Mesendoderm (in vitro differentiated cells): ENCODE data around the gene TRPV5.

Experiments used
- DNase-seq: peaks from one replicate; pipeline ENCODE4 v3.0.0; 2013
- H2AK5ac ChIP-seq: 2 replicates; pipeline ENCODE4 v1.6.1; 2013; ENCODE audit warnings: low read length, inconsistent platforms
- H2BK120ac ChIP-seq: 2 replicates; pipeline ENCODE4 v1.6.1; 2013; ENCODE audit warnings: low read depth, mild to moderate bottlenecking, low read length, moderate library complexity, mixed read lengths
- H2BK15ac ChIP-seq: replicated peaks from 2 replicates; pipeline ENCODE4 v1.6.1; 2013; ENCODE audit warnings: low read depth, mild to moderate bottlenecking, moderate library complexity
- H2BK5ac ChIP-seq: 2 replicates; pipeline ENCODE4 v1.6.1; 2013; ENCODE audit warnings: low read length, inconsistent platforms
- H3K18ac ChIP-seq: 2 replicates; pipeline ENCODE4 v1.6.1; 2013; ENCODE audit warnings: mild to moderate bottlenecking, low read length, mixed read lengths
- H3K23ac ChIP-seq: one replicate; pipeline ENCODE4 v1.6.1; 2013; ENCODE audit warnings: low read length
- H3K27ac ChIP-seq: 2 replicates; pipeline ENCODE4 v1.5.1; 2013; ENCODE audit warnings: low read depth, mild to moderate bottlenecking, inconsistent platforms, low read length, moderate library complexity
- H3K27me3 ChIP-seq: 2 replicates; pipeline ENCODE4 v1.6.1; 2013; ENCODE audit warnings: low read length, control low read depth, mild to moderate bottlenecking, inconsistent platforms; ENCODE audit not compliant: insufficient read depth, poor library complexity
- H3K36me3 ChIP-seq: 2 replicates; pipeline ENCODE4 v1.6.1; 2013; ENCODE audit warnings: low read length, inconsistent platforms; ENCODE audit not compliant: control insufficient read depth, insufficient read depth
- H3K4ac ChIP-seq: one replicate; pipeline ENCODE4 v1.6.1; 2013; ENCODE audit warnings: low read depth, mild to moderate bottlenecking, low read length, moderate library complexity
- H3K4me1 ChIP-seq: 2 replicates; pipeline ENCODE4 v1.6.1; 2013; ENCODE audit warnings: low read depth, low read length, inconsistent platforms; ENCODE audit not compliant: control insufficient read depth
- H3K4me2 ChIP-seq: 2 replicates; pipeline ENCODE4 v1.6.1; 2013; ENCODE audit warnings: low read length
- H3K4me3 ChIP-seq: 2 replicates; pipeline ENCODE4 v1.5.1; 2013; ENCODE audit warnings: mild to moderate bottlenecking, low read length
- H3K56ac ChIP-seq: one replicate; pipeline ENCODE4 v1.6.1; 2013; ENCODE audit warnings: low read length
- H3K79me1 ChIP-seq: 2 replicates; pipeline ENCODE4 v1.6.1; 2013; ENCODE audit warnings: low read length, inconsistent platforms
- H3K79me2 ChIP-seq: 2 replicates; pipeline ENCODE4 v1.6.1; 2013; ENCODE audit warnings: mild to moderate bottlenecking, low read length; ENCODE audit not compliant: control insufficient read depth, insufficient read depth
- H3K9ac ChIP-seq: 2 replicates; pipeline ENCODE4 v1.6.1; 2013; ENCODE audit warnings: low read length, inconsistent platforms
- H4K5ac ChIP-seq: one replicate; pipeline ENCODE4 v1.6.1; 2013; ENCODE audit warnings: low read length
- H4K8ac ChIP-seq: one replicate; pipeline ENCODE4 v1.6.1; 2013; ENCODE audit warnings: low read depth, mild to moderate bottlenecking, control low read depth, low read length, moderate library complexity
- WGBS: extraction: QIAGEN DNeasy Blood & Tissue Kit; methylation state at CpG from one replicate; pipeline ENCODE4 v1.1.7; 2013; ENCODE audit warnings: low lambda C conversion rate, missing lambda C conversion rate; ENCODE audit not compliant: insufficient coverage; ENCODE audit errors: extremely low coverage; 5-methylcytosine and 5-hydroxymethylcytosine counted together

The TRPV5 gene

GRCh38 chr7:142871260-142872105, 62.1 kb downstream of the TRPV5 start:
- H3K27me3 ChIP-seq: no peaks in the 10 kb centered on the region
- no peak overlapping the region for H3K56ac ChIP-seq
- H2BK120ac ChIP-seq: no peak overlapping the region
- H3K79me1 ChIP-seq: no peaks in the 10 kb centered on the region
- no peak overlapping the region for H3K23ac ChIP-seq
- H2BK15ac ChIP-seq: no peak overlapping the region
- H4K8ac ChIP-seq: no peak overlapping the region
- H3K18ac ChIP-seq: no peak overlapping the region
- no peak overlapping the region for H4K5ac ChIP-seq
- no peak overlapping the region for H3K9ac ChIP-seq
- no peak overlapping the region for H2BK5ac ChIP-seq
- no CpG with 5 or more reads among the region's 23 CpGs for WGBS
- no peak for DNase-seq
- no peak overlapping the region for H3K4me2 ChIP-seq
- H3K4ac ChIP-seq: no peak overlapping the region
- H3K27ac ChIP-seq: no peak overlapping the region
- H2AK5ac ChIP-seq: no peak overlapping the region
- no peaks in the 10 kb centered on the region for H3K36me3 ChIP-seq
- no peaks in the 10 kb centered on the region for H3K79me2 ChIP-seq
- H3K4me1 ChIP-seq: no peaks in the 10 kb centered on the region
- H3K4me3 ChIP-seq: no peak overlapping the region

DNA sequence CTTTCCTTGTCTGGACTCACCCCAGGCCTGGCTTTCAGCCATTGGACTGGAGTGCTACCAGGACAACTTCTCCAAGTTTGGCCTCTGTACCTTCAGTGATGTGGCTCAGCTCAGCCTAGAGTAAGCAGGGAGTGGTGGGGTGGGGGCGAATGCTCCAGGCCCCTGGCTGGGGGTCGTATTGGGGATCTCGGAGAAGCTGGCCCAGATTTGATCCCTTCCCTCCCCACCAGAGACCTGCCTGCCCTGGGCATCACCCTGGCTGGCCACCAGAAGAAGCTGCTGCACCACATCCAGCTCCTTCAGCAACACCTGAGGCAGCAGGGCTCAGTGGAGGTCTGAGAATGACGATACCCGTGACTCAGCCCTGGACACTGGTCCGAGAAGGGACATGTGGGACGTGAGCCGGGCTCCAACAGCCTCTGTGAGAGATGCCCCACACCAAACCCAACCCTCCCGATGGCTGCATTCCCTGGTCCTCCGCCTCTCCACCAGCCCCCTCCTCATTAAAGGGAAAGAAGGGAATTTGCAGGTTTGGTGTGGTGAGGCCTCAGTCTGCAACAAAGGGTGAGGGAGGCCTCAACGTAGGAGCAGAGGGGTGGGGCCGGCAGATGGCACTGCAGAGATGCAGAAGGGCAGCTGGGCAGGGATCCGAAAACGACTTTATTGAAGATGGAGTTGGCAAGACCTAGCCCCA, 62.8 kb downstream of the TRPV5 start:
- Histone ChIP-seq H3K79me2 (no peaks in the 10 kb centered on the region), H3K56ac (no peak overlapping the region), H3K18ac (no peak overlapping the region), H3K4me1 (no peaks in the 10 kb centered on the region), H3K4me3 (no peak overlapping the region), H3K27me3 (no peaks in the 10 kb centered on the region), H4K8ac (no peak overlapping the region), H3K4ac (no peak overlapping the region), H2BK120ac (no peak overlapping the region), H4K5ac (no peak overlapping the region), H3K4me2 (no peak overlapping the region), H3K36me3 (no peaks in the 10 kb centered on the region), H3K27ac (no peak overlapping the region), H2AK5ac (no peak overlapping the region), H3K79me1 (no peaks in the 10 kb centered on the region), H3K9ac (no peak overlapping the region), H2BK5ac (no peak overlapping the region), H2BK15ac (no peak overlapping the region), H3K23ac (no peak overlapping the region)
- no peak for DNase-seq
- no CpG with 5 or more reads among the region's 14 CpGs for WGBS

DNA sequence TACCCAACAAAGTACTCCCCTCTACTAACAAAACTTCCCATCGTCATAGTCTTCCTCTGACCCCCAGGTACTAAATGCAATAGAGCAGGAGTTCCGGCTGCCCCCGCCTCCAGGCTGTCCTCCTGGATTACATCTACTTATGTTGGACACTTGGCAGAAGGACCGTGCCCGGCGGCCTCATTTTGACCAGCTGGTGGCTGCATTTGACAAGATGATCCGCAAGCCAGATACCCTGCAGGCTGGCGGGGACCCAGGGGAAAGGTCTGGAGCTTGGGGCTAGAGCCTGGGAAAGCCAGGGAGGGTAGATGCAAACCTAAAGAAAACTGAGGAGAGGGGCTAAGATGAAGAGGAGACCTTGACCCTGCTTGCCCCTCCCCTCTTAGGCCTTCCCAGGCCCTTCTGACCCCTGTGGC, 63.4 kb downstream of the TRPV5 start:
- Histone ChIP-seq H3K27me3 (no peaks in the 10 kb centered on the region), H3K4me3 (no peak overlapping the region), H3K4me1 (no peaks in the 10 kb centered on the region), H2BK120ac (no peak overlapping the region), H2BK15ac (no peak overlapping the region), H3K79me1 (no peaks in the 10 kb centered on the region), H3K27ac (no peak overlapping the region), H3K4ac (no peak overlapping the region), H2AK5ac (no peak overlapping the region), H4K8ac (no peak overlapping the region), H3K23ac (no peak overlapping the region), H3K9ac (no peak overlapping the region), H2BK5ac (no peak overlapping the region), H3K18ac (no peak overlapping the region), H3K4me2 (no peak overlapping the region), H4K5ac (no peak overlapping the region), H3K79me2 (no peaks in the 10 kb centered on the region), H3K36me3 (no peaks in the 10 kb centered on the region), H3K56ac (no peak overlapping the region)
- no peak for DNase-seq
- no CpG with 5 or more reads among the region's 8 CpGs for WGBS

DNA sequence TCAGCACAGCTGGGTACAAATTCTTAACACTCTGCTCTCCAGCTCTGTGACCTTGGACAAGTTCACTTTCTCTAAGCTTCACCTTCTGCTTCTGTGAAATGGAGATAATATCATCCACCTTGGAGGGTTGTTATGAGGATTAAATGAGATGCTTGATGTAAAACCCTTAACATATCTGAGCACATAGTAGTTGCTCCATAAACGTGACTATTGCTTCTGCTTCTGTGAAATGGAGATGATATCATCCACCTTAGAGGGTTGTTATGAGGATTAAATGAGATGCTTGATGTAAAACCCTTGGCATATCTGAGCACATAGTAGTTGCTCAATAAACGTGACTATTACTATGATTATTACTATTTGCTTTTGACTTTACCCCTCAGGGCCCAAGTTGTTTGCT, 64.1 kb downstream of the TRPV5 start:
- Histone ChIP-seq H3K4me2 (no peak overlapping the region), H3K9ac (no peak overlapping the region), H3K23ac (no peak overlapping the region), H3K56ac (no peak overlapping the region), H3K27me3 (no peaks in the 10 kb centered on the region), H4K5ac (no peak overlapping the region), H3K27ac (no peak overlapping the region), H2BK120ac (no peak overlapping the region), H3K36me3 (no peaks in the 10 kb centered on the region), H3K18ac (no peak overlapping the region), H3K4ac (no peak overlapping the region), H2BK15ac (no peak overlapping the region), H2BK5ac (no peak overlapping the region), H3K79me2 (no peaks in the 10 kb centered on the region), H3K79me1 (no peaks in the 10 kb centered on the region), H3K4me3 (no peak overlapping the region), H3K4me1 (no peaks in the 10 kb centered on the region), H4K8ac (no peak overlapping the region), H2AK5ac (no peak overlapping the region)
- no peak for DNase-seq
- no CpG with 5 or more reads among the region's 2 CpGs for WGBS

DNA sequence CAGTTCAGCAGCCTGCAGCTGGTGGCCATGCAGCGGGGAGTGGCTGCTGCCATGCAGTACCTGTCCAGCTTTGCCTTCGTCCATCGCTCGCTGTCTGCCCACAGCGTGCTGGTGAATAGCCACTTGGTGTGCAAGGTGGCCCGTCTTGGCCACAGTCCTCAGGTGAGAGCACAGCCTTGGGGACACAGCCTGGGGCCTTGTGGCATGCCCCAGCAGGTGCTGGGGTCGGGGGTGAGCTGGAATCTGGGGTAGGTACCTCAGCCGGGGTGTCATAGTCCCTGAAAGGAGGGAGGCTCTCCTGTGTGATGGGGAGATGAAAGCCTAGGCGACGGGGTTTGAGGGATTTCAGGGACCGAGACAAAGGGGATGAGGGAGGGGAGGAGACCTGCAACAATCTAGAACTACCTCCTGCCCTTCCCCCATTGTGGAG, 64.5 kb downstream of the TRPV5 start:
- Histone ChIP-seq H3K27ac (no peak overlapping the region), H2BK120ac (no peak overlapping the region), H3K27me3 (no peaks in the 10 kb centered on the region), H3K4me2 (no peak overlapping the region), H2AK5ac (no peak overlapping the region), H3K36me3 (no peaks in the 10 kb centered on the region), H3K79me2 (no peaks in the 10 kb centered on the region), H4K5ac (no peak overlapping the region), H4K8ac (no peak overlapping the region), H3K18ac (no peak overlapping the region), H3K4me1 (no peaks in the 10 kb centered on the region), H3K23ac (no peak overlapping the region), H3K79me1 (no peaks in the 10 kb centered on the region), H3K4me3 (no peak overlapping the region), H3K56ac (no peak overlapping the region), H2BK15ac (no peak overlapping the region), H3K4ac (no peak overlapping the region), H2BK5ac (no peak overlapping the region), H3K9ac (no peak overlapping the region)
- DNase-seq: no peak
- no CpG with 5 or more reads among the region's 11 CpGs for WGBS
